ENCODE data around the gene CTBP2. TPM values are rescaled to one million over a fixed set of nuclear protein-coding genes. Genes with fewer than 3 reads are reported as not detected.

Gene CTBP2
- total RNA-seq, 3 donors from 2014 or later: 53.1 to 91.2 (median 65.9) TPM

GRCh38 chr10:125004571-125005311 lies 155.6 kb downstream of the CTBP2 start:
- Histone ChIP-seq H3K36me3 (no peaks in the 10 kb centered on the region), H3K9me3 (no peaks in the 10 kb centered on the region), H3K27me3 (no peaks in the 10 kb centered on the region), H3K4me1 (peaks cover 11 to 33% of the 10 kb centered on the region in 2 donors), H3K27ac (no peak overlapping the region), H3K4me3 (no peak overlapping the region)
- peak; percentile 13 to 50 for DNase-seq (ENCODE audit: low spot score in 2 of 2)
- intact Hi-C loops (cut with DNase I; ENCODE audit: low total_unique reads): no loop called here
- TF ChIP-seq CTCF (IDR thresholded peaks at IDR 0.05) (no peak), POLR2A (IDR thresholded peaks at IDR 0.05) (no peak), POLR2AphosphoS5 (IDR thresholded peaks at IDR 0.05) (no peak)

DNA sequence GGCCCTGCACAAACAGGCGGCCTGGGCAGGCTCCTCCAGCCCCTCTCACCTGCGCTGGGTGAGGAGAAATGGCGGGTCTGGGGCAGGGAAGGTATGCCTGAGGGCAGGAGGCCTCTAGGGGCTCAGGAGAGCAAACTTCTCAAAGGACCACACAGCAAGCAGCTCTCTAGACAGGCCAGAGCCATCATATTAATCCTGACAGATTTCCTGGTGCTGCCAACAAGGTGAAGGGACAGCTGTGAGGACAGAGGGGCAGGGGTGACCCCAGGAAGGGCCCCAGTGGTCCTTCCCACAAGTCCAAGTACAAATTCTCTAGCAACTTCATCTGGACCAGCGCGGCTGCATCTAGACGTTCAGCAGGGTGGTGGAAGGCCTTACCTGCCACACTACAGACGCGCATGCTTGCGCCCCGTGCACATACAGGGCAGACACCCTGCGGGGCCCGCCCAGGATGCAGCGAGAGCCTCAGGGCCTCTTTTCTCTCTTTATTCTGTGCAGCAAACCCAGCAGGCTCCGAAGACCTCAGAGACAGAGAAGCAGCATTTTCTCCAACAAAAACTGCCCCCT lies 156.4 kb downstream of the CTBP2 start:
- intact Hi-C loops (cut with DNase I; ENCODE audit: low total_unique reads): no loop called here

DNA sequence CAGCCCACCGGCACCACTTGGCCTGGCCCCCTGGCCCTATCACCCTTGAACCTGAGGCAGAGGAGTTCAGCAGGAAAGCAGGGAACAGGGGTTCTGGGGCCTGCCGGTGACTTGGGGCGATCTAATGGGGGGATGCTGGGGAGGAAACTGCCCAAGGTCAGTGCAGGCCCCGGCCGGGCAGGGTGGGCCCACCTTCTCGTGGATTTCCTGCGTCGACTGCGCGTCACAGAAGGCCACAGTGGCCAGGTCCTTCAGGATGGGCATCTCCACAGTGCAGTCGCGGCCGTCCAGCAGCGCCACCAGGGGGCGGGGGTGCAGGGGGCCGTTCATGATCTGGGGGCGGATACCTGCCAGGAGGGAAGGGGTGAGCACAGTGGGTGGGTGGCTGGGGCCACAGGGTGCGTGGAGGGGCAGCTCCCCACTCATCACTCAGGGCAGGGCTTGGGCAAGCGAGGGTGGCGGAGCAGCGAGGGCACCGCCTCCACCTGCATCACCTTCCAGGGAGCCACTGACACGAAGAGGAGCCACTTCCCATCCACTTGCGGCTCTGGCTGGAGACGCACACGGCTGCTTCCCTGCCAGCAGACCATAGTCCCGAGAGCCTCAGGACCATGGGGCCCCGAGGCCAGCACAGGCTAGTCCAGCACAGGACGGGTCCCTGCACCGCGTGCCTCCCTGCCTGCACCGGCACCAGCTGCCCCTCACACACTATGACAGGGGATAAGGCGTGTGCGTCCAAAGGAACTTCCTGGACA lies 157.0 kb downstream of the CTBP2 start:
- intact Hi-C loops (cut with DNase I; ENCODE audit: low total_unique reads): no loop called here
- Histone ChIP-seq H3K36me3 (no peaks in the 10 kb centered on the region), H3K9me3 (no peaks in the 10 kb centered on the region), H3K27me3 (no peaks in the 10 kb centered on the region), H3K4me1 (peaks cover 11 to 36% of the 10 kb centered on the region in 2 donors), H3K27ac (peak overlapping the region; percentile 74 to 85), H3K4me3 (no peak overlapping the region)
- peak; percentile 13 to 22 for DNase-seq (ENCODE audit: low spot score in 2 of 2)
- TF ChIP-seq POLR2AphosphoS5 (IDR thresholded peaks at IDR 0.05): no peak
- TF ChIP-seq POLR2A (IDR thresholded peaks at IDR 0.05): no peak
- no peak for TF ChIP-seq CTCF (IDR thresholded peaks at IDR 0.05)

More for the DNA sequence above, 156.4 kb downstream of the CTBP2 start:
- TF ChIP-seq POLR2AphosphoS5 (IDR thresholded peaks at IDR 0.05): no peak
- no peak for TF ChIP-seq CTCF (IDR thresholded peaks at IDR 0.05)
- Histone ChIP-seq H3K9me3 (no peaks in the 10 kb centered on the region), H3K4me1 (peaks cover 12 to 38% of the 10 kb centered on the region in 2 donors), H3K27me3 (no peaks in the 10 kb centered on the region), H3K36me3 (no peaks in the 10 kb centered on the region), H3K4me3 (no peak overlapping the region), H3K27ac (no peak overlapping the region)
- peak; percentile 13 to 25 for DNase-seq (ENCODE audit: low spot score in 2 of 2)

DNA sequence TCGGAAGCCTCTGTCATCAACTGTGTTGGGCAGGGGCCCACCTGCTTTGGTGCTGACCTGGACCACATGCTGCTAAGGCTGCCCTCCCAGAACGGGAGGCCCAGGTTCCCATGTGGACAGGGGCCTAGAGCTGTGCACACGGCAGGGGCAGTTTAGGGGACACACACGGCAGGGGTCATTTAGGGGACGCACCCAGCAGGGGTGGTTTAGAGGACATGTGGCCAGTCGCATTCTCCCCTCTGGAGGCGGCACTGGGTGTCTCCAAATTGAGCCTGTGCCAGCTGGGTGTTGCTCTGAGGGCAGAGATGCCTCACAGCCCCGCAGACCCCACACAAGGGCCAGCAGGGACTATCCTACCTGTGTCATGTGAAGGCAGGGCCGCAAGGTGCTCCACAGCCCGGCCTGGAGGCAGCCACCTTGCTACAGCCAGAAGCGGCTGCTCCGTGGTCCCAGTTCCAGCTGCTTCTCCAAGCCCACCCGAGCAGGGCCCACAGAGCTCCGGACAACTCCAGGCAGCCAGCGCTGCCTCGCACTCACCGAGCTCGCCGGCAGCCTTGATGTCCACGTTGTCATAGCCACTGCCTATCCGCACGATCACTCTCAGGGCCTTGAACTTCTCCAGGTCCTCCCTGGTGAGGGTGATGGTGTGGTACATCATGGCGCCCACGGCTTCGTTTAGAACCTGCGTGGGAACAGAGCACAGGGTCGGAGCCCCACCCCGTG lies 157.8 kb downstream of the CTBP2 start:
- Histone ChIP-seq H3K27ac (peak overlapping the region; percentile 74 to 85), H3K9me3 (no peaks in the 10 kb centered on the region), H3K36me3 (no peaks in the 10 kb centered on the region), H3K4me1 (peaks cover 9 to 32% of the 10 kb centered on the region in 2 donors), H3K4me3 (no peak overlapping the region), H3K27me3 (no peaks in the 10 kb centered on the region)
- TF ChIP-seq POLR2A (IDR thresholded peaks at IDR 0.05): no peak
- no peak for TF ChIP-seq CTCF (IDR thresholded peaks at IDR 0.05)
- no peak for TF ChIP-seq POLR2AphosphoS5 (IDR thresholded peaks at IDR 0.05)
- intact Hi-C loops (cut with DNase I; ENCODE audit: low total_unique reads): no loop called here
- peak in 1 of 2 donors; percentile 14 for DNase-seq (ENCODE audit: low spot score in 2 of 2)

All from breast epithelium (tissue), 4 donors.